ENCODE measurements around the gene TLE1. TPM values are rescaled to one million over a fixed set of nuclear protein-coding genes. Genes with fewer than 3 reads are reported as not detected.
"Not testable (repeated sequence)": the region's sequence is repeated elsewhere in the genome, so short reads cannot be mapped to it uniquely, and the experiment has no call there.

Gene TLE1
- total RNA-seq, 2 experiments from 2014 or later = 0.08 to 0.16 TPM

DNA sequence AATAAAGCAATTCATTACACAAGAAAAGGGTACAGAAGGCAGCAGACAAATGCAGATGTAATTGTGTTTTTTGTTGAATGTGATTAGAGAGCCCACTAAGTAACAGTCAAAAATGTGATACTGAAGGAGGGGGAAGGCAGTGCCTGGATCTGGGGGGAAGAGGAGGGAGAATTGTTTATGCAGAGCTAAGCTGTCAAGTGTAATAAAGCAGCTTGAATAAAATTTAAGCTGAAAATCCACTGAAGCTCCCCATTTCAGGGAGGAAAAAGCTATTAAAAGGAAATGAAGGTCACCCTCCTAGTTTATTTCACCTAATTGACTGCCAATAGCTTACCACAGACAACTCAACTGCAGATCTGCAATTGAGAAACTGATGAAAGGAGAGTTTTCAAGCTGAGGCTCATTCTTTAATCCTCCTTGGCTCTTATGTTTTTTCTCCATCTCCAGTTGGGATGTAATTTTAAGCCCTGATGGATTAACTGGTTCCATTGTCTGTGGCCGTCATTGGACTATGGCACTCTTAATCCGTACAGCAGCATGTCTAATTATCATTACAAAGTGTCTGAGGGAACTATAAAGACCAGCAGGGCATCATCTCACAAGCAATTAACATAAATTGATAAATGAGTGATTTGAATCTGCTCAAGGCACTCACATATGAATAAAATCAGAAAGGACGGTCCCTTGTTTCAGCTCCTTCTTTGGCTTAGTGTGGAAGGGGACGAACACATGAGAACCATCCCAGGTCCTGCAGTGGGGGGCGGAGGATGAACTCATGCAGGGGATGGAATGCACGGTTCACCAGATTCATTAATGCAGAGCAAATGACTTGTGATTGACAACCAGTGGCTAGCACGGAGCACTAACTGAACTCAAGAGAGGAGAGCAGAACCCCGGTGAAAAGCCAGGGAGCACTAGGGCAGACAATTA lies 38.5 kb downstream of the TLE1 start:
- Mint-ChIP-seq H3K9me3 (no peaks in the 10 kb centered on the region), H3K36me3 (no peaks in the 10 kb centered on the region), H3K4me3 (no peak overlapping the region), H3K4me1 (peaks cover 4% of the 10 kb centered on the region), H3K27ac (no peak overlapping the region), H3K27me3 (no peaks in the 10 kb centered on the region)
- no peak for DNase-seq

GRCh38 chr9:81649475-81650240 lies 39.7 kb downstream of the TLE1 start:
- H3K27me3 Mint-ChIP-seq = no peaks in the 10 kb centered on the region
- no peaks in the 10 kb centered on the region for H3K9me3 Mint-ChIP-seq
- no peaks in the 10 kb centered on the region for H3K4me1 Mint-ChIP-seq
- DNase-seq = no peak
- no peak overlapping the region for H3K27ac Mint-ChIP-seq
- no peaks in the 10 kb centered on the region for H3K36me3 Mint-ChIP-seq
- H3K4me3 Mint-ChIP-seq = no peak overlapping the region

GRCh38 chr9:81648891-81649290 lies 40.5 kb downstream of the TLE1 start:
- Mint-ChIP-seq H3K4me1 (no peaks in the 10 kb centered on the region), H3K27ac (no peak overlapping the region), H3K9me3 (no peaks in the 10 kb centered on the region), H3K36me3 (no peaks in the 10 kb centered on the region), H3K27me3 (no peaks in the 10 kb centered on the region), H3K4me3 (no peak overlapping the region)
- DNase-seq = no peak

DNA sequence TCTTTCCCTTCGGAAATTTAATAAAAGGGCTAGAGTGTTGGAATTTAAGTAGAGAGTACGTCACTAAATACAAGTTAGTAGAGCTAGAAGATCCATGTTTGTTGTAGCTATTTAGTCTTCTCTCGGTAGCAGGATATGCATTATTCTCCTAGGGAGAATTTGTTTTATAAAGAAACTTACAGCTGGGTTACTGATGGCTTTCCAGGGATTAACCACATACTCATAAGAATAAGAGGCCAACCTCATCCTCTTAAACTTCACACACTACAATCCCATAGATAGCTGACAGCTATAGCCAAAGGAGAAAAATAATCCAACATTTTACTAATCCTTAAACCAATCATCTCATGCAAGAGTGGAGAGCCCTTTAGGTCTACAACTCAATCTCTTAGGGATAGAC lies 43.0 kb downstream of the TLE1 start:
- H3K9me3 Mint-ChIP-seq = no peaks in the 10 kb centered on the region
- no peak for DNase-seq
- H3K4me3 Mint-ChIP-seq = no peak overlapping the region
- no peaks in the 10 kb centered on the region for H3K4me1 Mint-ChIP-seq
- H3K27ac Mint-ChIP-seq = no peak overlapping the region
- no peaks in the 10 kb centered on the region for H3K36me3 Mint-ChIP-seq
- no peaks in the 10 kb centered on the region for H3K27me3 Mint-ChIP-seq

- not testable (repeated sequence) for H3K4me3 Mint-ChIP-seq, H3K9me3 Mint-ChIP-seq, H3K27ac Mint-ChIP-seq, H3K27me3 Mint-ChIP-seq, H3K4me1 Mint-ChIP-seq, H3K36me3 Mint-ChIP-seq, DNase-seq
Measured at GRCh38 chr9:81644513-81644912, 44.8 kb downstream of the TLE1 start.

DNA sequence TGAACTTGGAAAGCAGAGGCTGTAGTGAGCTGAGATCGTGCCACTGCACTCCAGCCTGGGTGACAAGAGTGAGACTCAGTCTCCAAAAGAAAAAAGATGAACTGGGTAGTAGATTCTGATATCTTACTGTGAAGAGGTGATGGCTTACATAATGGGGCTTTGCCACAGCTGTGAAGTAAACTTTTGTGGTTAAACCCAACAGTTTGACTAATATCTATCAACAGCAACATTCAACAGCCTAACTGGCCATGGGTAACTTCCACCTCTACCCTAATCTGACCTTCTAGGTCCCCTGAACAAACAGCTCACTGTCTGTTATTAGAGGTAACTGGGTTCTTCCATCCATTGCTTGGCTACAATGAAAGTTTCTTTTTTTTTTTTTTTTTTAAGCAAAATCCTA lies 52.1 kb downstream of the TLE1 start:
- Mint-ChIP-seq H3K27me3 (no peaks in the 10 kb centered on the region), H3K27ac (no peak overlapping the region), H3K4me1 (no peaks in the 10 kb centered on the region), H3K9me3 (no peaks in the 10 kb centered on the region), H3K36me3 (no peaks in the 10 kb centered on the region), H3K4me3 (no peak overlapping the region)
- no peak for DNase-seq

DNA sequence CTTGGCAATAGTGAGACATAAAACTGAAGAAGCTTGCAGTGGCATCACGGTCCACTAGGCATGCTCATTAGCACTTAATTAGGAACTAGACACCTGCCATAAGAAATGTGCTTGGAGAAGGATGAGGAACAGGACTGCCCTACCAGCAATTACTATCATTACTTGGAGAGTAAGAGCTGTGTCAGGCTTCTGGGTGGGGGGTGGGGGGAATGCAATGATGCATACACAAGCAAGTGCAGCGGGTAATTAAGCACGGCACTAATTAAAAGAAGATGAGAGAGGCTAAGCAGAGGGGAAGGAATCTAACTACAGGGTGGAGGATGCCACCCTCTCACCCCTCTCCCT lies 53.1 kb downstream of the TLE1 start:
- H3K27ac Mint-ChIP-seq = no peak overlapping the region
- H3K36me3 Mint-ChIP-seq = no peaks in the 10 kb centered on the region
- DNase-seq = no peak
- H3K27me3 Mint-ChIP-seq = no peaks in the 10 kb centered on the region
- H3K4me1 Mint-ChIP-seq = no peaks in the 10 kb centered on the region
- H3K4me3 Mint-ChIP-seq = no peak overlapping the region
- H3K9me3 Mint-ChIP-seq = no peaks in the 10 kb centered on the region

DNA sequence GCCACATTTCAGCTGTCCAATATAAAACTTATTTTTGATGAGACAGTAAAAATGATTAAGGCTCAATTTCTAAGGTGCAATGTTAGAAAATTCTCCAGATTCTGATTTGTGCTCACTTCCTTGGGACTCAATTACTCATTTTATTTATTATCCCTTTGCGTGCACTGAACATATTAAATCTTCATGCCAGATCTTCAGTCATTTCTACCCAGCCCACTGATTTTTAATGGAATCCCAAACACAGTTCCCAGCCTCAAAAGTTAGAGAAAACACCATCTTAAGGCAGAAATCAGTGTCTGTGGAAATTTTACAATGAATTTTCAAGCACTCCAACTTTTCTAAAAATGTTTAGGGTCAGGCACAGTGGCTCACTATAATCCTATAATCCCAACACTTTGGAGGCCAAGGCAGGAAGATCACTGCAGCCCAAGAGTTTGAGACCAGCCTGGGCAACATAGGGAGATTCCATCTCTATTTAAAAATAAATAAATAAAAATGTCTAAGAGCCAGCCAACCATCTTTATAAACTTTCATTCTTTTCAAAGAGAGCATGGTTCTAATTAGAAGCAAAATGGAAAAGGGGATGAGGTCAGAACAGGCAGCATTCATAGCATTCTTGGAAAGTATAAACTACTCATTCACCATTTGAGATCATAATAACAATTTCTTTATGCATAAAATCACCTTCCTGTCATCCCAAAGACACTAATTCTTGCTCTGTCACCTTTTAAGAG lies 53.7 kb downstream of the TLE1 start:
- Mint-ChIP-seq H3K9me3 (no peaks in the 10 kb centered on the region), H3K4me3 (no peak overlapping the region), H3K36me3 (no peaks in the 10 kb centered on the region), H3K27ac (no peak overlapping the region), H3K27me3 (no peaks in the 10 kb centered on the region), H3K4me1 (no peaks in the 10 kb centered on the region)
- DNase-seq = no peak

GRCh38 chr9:81634915-81635516 lies 54.3 kb downstream of the TLE1 start:
- no peaks in the 10 kb centered on the region for H3K9me3 Mint-ChIP-seq
- no peak overlapping the region for H3K4me3 Mint-ChIP-seq
- DNase-seq = no peak
- no peaks in the 10 kb centered on the region for H3K27me3 Mint-ChIP-seq
- H3K27ac Mint-ChIP-seq = no peak overlapping the region
- H3K4me1 Mint-ChIP-seq = no peaks in the 10 kb centered on the region
- H3K36me3 Mint-ChIP-seq = no peaks in the 10 kb centered on the region

- no peak overlapping the region for H3K4me3 Mint-ChIP-seq
- H3K36me3 Mint-ChIP-seq = no peaks in the 10 kb centered on the region
- H3K4me1 Mint-ChIP-seq = no peaks in the 10 kb centered on the region
- H3K9me3 Mint-ChIP-seq = no peaks in the 10 kb centered on the region
- H3K27ac Mint-ChIP-seq = no peak overlapping the region
- DNase-seq = no peak
- H3K27me3 Mint-ChIP-seq = no peaks in the 10 kb centered on the region
Measured at GRCh38 chr9:81633952-81634854, 55.1 kb downstream of the TLE1 start.

DNA sequence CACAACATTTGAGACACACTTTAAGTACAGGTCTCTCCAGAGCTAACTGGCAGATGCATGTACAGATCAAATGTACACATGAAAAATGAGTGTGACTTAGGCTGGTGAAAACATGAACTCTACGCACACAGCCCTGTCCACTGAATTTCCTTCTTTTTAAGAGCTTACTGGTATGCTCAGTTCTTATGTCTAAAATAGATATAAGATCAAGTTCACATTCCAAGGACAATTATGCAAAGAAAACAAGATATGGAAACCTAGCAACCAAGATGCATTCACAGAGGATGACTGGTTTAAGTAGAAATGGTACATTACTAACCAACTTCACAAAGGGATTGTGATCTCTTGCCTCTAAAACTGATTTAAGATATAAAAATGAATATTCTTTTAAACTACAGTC lies 56.7 kb downstream of the TLE1 start:
- no peaks in the 10 kb centered on the region for H3K9me3 Mint-ChIP-seq
- no peaks in the 10 kb centered on the region for H3K27me3 Mint-ChIP-seq
- no peak for DNase-seq
- no peak overlapping the region for H3K4me3 Mint-ChIP-seq
- H3K36me3 Mint-ChIP-seq = no peaks in the 10 kb centered on the region
- H3K4me1 Mint-ChIP-seq = no peaks in the 10 kb centered on the region
- no peak overlapping the region for H3K27ac Mint-ChIP-seq

GRCh38 chr9:81631218-81631745 lies 58.1 kb downstream of the TLE1 start:
- Mint-ChIP-seq H3K4me3 (no peak overlapping the region), H3K9me3 (no peaks in the 10 kb centered on the region), H3K27me3 (no peaks in the 10 kb centered on the region), H3K36me3 (no peaks in the 10 kb centered on the region), H3K27ac (no peak overlapping the region), H3K4me1 (no peaks in the 10 kb centered on the region)
- DNase-seq = no peak

GRCh38 chr9:81629440-81629839 lies 59.9 kb downstream of the TLE1 start:
- Mint-ChIP-seq H3K36me3 (no peaks in the 10 kb centered on the region), H3K4me3 (no peak overlapping the region), H3K4me1 (no peaks in the 10 kb centered on the region)

GRCh38 chr9:81628897-81629296 lies 60.5 kb downstream of the TLE1 start:
- no peaks in the 10 kb centered on the region for H3K4me1 Mint-ChIP-seq
- H3K4me3 Mint-ChIP-seq = no peak overlapping the region
- DNase-seq = no peak
- H3K27me3 Mint-ChIP-seq = no peaks in the 10 kb centered on the region
- no peak overlapping the region for H3K27ac Mint-ChIP-seq
- no peaks in the 10 kb centered on the region for H3K9me3 Mint-ChIP-seq
- H3K36me3 Mint-ChIP-seq = no peaks in the 10 kb centered on the region

More at GRCh38 chr9:81629440-81629839, 59.9 kb downstream of the TLE1 start:
- Mint-ChIP-seq H3K9me3 (no peaks in the 10 kb centered on the region), H3K27ac (no peak overlapping the region), H3K27me3 (no peaks in the 10 kb centered on the region)
- no peak for DNase-seq
